ENCODE results near the gene TCEAL9.
"Not testable (repeated sequence)": the region's sequence is repeated elsewhere in the genome, so short reads cannot be mapped to it uniquely, and the experiment has no call there.

The TCEAL9 gene

GRCh38 chrX:103356130-103356798, at the start of gene TCEAL9:
Gene TCEAL9, plus strand, starts transcription at chrX:103356506. Its CDS starts 1,179 bp downstream, at chrX:103357685.
- peak; percentile 68 for DNase-seq

- no peak for DNase-seq
Observed at GRCh38 chrX:103309860-103310554, 46.3 kb upstream of the TCEAL9 start.

GRCh38 chrX:103310555-103311398, 45.5 kb upstream of the TCEAL9 start, which contains the start of gene BEX2:
Gene BEX2, minus strand, starts transcription at chrX:103310990. Its CDS starts 1,014 bp downstream, at chrX:103309976.
- peak; percentile 68 for DNase-seq

GRCh38 chrX:103311399-103311780, 44.9 kb upstream of the TCEAL9 start:
- DNase-seq, result no peak

- DNase-seq, result no peak
Observed at GRCh38 chrX:103329991-103330390, 26.3 kb upstream of the TCEAL9 start, which contains the start of gene TCEAL7. Gene TCEAL7, plus strand, starts transcription at chrX:103330239. Its CDS starts 1,165 bp downstream, at chrX:103331404.

GRCh38 chrX:103330681-103331288, 25.5 kb upstream of the TCEAL9 start:
- no peak for DNase-seq

- no peak for DNase-seq
Observed at GRCh38 chrX:103338663-103339062, 17.6 kb upstream of the TCEAL9 start.

GRCh38 chrX:103343105-103343504, 13.2 kb upstream of the TCEAL9 start:
- peak; percentile 67 for DNase-seq

GRCh38 chrX:103344606-103345005, 11.7 kb upstream of the TCEAL9 start:
- no peak for DNase-seq

- no peak for DNase-seq
Observed at GRCh38 chrX:103347682-103348397, 8.5 kb upstream of the TCEAL9 start.

- DNase-seq, result peak; percentile 39
Observed at GRCh38 chrX:103356858-103357257, 552 bp downstream of the TCEAL9 start.

- DNase-seq, result no peak
Observed at GRCh38 chrX:103357871-103358270, 1.6 kb downstream of the TCEAL9 start.

- DNase-seq, result not testable (repeated sequence)
Observed at GRCh38 chrX:103359605-103360004, 3.3 kb downstream of the TCEAL9 start.

GRCh38 chrX:103360092-103360491, 3.8 kb downstream of the TCEAL9 start:
- DNase-seq, result peak; percentile 76

GRCh38 chrX:103360916-103361315, 4.6 kb downstream of the TCEAL9 start:
- DNase-seq, result no peak

- DNase-seq, result no peak
Observed at GRCh38 chrX:103361798-103362197, 5.5 kb downstream of the TCEAL9 start.

GRCh38 chrX:103362474-103362873, 6.2 kb downstream of the TCEAL9 start:
- no peak for DNase-seq

- no peak for DNase-seq
Observed at GRCh38 chrX:103363046-103363445, 6.7 kb downstream of the TCEAL9 start.

- DNase-seq, result no peak
Observed at GRCh38 chrX:103367502-103367901, 11.2 kb downstream of the TCEAL9 start.

GRCh38 chrX:103369479-103369878, 13.2 kb downstream of the TCEAL9 start:
- no peak for DNase-seq

GRCh38 chrX:103372886-103373285, 16.6 kb downstream of the TCEAL9 start:
- DNase-seq, result no peak

GRCh38 chrX:103373581-103373980, 17.3 kb downstream of the TCEAL9 start:
- no peak for DNase-seq

Measured in hematopoietic multipotent progenitor cell treated with erythropoietin and hydrocortisone succinate and interleukin-3 and kit ligand, for 6 days (in vitro differentiated cells).